ENCODE data around the gene PBX1. TPM values are rescaled to one million over a fixed set of nuclear protein-coding genes. Genes with fewer than 3 reads are reported as not detected.

The PBX1 gene
- total RNA-seq, 1 experiment from 2014 or later = 102 TPM

GRCh38 chr1:164794356-164794755 lies 235.4 kb downstream of the PBX1 start:
- H3K36me3 Mint-ChIP-seq = peaks cover 5% of the 10 kb centered on the region
- ChIA-PET POLR2A (no interaction called here), CTCF (interaction anchor here (0.7 kb wide), 1 partner anchor 554 kb away, joined by 4 read pairs; no protein-coding TSS in a partner anchor)
- no peak overlapping the region for H3K4me3 Mint-ChIP-seq
- no peak overlapping the region for H3K27ac Mint-ChIP-seq
- peaks cover 17% of the 10 kb centered on the region for H3K4me1 Mint-ChIP-seq
- H3K27me3 Mint-ChIP-seq (ENCODE audit: low read depth) = no peaks in the 10 kb centered on the region
- DNase-seq (ENCODE audit: low spot score) (no peak), ATAC-seq (no peak)
- TF ChIP-seq NFYB (CRISPR knock-in tag; conservative IDR thresholded peaks at IDR 0.05; ENCODE audit: low read depth) (no peak), ZNF671 (CRISPR knock-in tag; IDR thresholded peaks at IDR 0.05) (no peak), NR3C1 (CRISPR knock-in tag; conservative IDR thresholded peaks at IDR 0.05; ENCODE audit: low read depth) (no peak), AR (CRISPR knock-in tag; IDR thresholded peaks at IDR 0.05) (no peak), HMGXB4 (CRISPR knock-in tag; IDR thresholded peaks at IDR 0.05) (no peak), KAT7 (CRISPR knock-in tag; IDR thresholded peaks at IDR 0.05; ENCODE audit: borderline replicate concordance) (no peak), ZNF512 (CRISPR knock-in tag; IDR thresholded peaks at IDR 0.05; ENCODE audit: borderline replicate concordance) (no peak), SOX15 (CRISPR knock-in tag; IDR thresholded peaks at IDR 0.05) (no peak), ZNF423 (CRISPR knock-in tag; IDR thresholded peaks at IDR 0.05) (no peak), OVOL2 (CRISPR knock-in tag; IDR thresholded peaks at IDR 0.05; ENCODE audit: borderline replicate concordance) (no peak), ETV6 (CRISPR knock-in tag; IDR thresholded peaks at IDR 0.05) (no peak), ZNF219 (CRISPR knock-in tag; IDR thresholded peaks at IDR 0.05; ENCODE audit: borderline replicate concordance) (no peak), TEAD1 (CRISPR knock-in tag; IDR thresholded peaks at IDR 0.05) (no peak), ZNF317 (CRISPR knock-in tag; IDR thresholded peaks at IDR 0.05; ENCODE audit: borderline replicate concordance, low read depth) (no peak), ZNF263 (CRISPR knock-in tag; IDR thresholded peaks at IDR 0.05; ENCODE audit: low read depth) (no peak), CREM (CRISPR knock-in tag; IDR thresholded peaks at IDR 0.05) (no peak), GTF2I (CRISPR knock-in tag; conservative IDR thresholded peaks at IDR 0.05) (no peak)
- TF ChIP-seq, protein P1, sequence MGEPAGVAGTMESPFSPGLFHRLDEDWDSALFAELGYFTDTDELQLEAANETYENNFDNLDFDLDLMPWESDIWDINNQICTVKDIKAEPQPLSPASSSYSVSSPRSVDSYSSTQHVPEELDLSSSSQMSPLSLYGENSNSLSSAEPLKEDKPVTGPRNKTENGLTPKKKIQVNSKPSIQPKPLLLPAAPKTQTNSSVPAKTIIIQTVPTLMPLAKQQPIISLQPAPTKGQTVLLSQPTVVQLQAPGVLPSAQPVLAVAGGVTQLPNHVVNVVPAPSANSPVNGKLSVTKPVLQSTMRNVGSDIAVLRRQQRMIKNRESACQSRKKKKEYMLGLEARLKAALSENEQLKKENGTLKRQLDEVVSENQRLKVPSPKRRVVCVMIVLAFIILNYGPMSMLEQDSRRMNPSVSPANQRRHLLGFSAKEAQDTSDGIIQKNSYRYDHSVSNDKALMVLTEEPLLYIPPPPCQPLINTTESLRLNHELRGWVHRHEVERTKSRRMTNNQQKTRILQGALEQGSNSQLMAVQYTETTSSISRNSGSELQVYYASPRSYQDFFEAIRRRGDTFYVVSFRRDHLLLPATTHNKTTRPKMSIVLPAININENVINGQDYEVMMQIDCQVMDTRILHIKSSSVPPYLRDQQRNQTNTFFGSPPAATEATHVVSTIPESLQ (CRISPR knock-in tag; IDR thresholded peaks at IDR 0.05) = no peak
- TF ChIP-seq, protein P2, sequence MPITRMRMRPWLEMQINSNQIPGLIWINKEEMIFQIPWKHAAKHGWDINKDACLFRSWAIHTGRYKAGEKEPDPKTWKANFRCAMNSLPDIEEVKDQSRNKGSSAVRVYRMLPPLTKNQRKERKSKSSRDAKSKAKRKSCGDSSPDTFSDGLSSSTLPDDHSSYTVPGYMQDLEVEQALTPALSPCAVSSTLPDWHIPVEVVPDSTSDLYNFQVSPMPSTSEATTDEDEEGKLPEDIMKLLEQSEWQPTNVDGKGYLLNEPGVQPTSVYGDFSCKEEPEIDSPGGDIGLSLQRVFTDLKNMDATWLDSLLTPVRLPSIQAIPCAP (CRISPR knock-in tag; IDR thresholded peaks at IDR 0.05) = no peak
- no peaks in the 10 kb centered on the region for H3K9me3 Mint-ChIP-seq
